ENCODE measurements around the gene PRDM7. TPM values are rescaled to one million over a fixed set of nuclear protein-coding genes. Genes with fewer than 3 reads are reported as not detected.
"Not testable (repeated sequence)": the region's sequence is repeated elsewhere in the genome, so short reads cannot be mapped to it uniquely, and the experiment has no call there.

PRDM7 gene
- total RNA-seq, 2 donors from 2014 or later: not detected

GRCh38 chr16:90094791-90095190, 17.7 kb upstream of the PRDM7 start:
- DNase-seq; H3K9me3 ChIP-seq; H3K4me3 ChIP-seq; H3K27me3 ChIP-seq; H3K36me3 ChIP-seq; intact Hi-C loops (cut with DNase I); H3K4me1 ChIP-seq; H3K27ac ChIP-seq; H3K9ac ChIP-seq (ENCODE audit: low read depth in 2 of 2, low read length in 2 of 2): not testable (repeated sequence)

DNA sequence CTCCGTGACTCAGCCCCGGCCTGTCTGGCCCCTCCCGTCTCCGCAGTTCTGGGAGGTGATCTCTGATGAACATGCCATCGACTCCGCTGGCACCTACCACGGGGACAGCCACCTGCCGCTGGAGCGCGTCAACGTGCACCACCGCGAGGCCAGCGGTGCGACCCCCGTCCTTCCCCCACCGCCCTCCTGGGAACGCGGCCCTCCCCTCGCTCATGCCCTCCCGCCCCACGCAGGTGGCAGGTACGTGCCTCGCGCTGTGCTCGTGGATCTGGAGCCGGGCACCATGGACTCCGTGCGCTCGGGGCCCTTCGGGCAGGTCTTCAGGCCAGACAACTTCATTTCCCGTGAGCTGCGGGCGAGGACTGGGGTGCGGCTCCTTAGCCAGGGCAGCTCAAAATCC, 17.2 kb upstream of the PRDM7 start:
- H3K4me3 ChIP-seq; intact Hi-C loops (cut with DNase I); H3K4me1 ChIP-seq; H3K9me3 ChIP-seq; H3K9ac ChIP-seq (ENCODE audit: low read depth in 2 of 2, low read length in 2 of 2); H3K36me3 ChIP-seq; DNase-seq; H3K27me3 ChIP-seq; H3K27ac ChIP-seq: not testable (repeated sequence)

GRCh38 chr16:90093799-90094198, 16.7 kb upstream of the PRDM7 start:
- intact Hi-C loops (cut with DNase I); DNase-seq: not testable (repeated sequence)

GRCh38 chr16:90092781-90093180, 15.7 kb upstream of the PRDM7 start:
- intact Hi-C loops (cut with DNase I); H3K36me3 ChIP-seq: not testable (repeated sequence)

More at GRCh38 chr16:90093799-90094198, 16.7 kb upstream of the PRDM7 start:
- H3K9ac ChIP-seq (ENCODE audit: low read depth in 2 of 2, low read length in 2 of 2); H3K4me3 ChIP-seq; H3K27ac ChIP-seq; H3K9me3 ChIP-seq; H3K36me3 ChIP-seq; H3K4me1 ChIP-seq; H3K27me3 ChIP-seq: not testable (repeated sequence)

GRCh38 chr16:90084215-90084950, 7.3 kb upstream of the PRDM7 start:
- Histone ChIP-seq H3K27ac (no peak overlapping the region), H3K9ac (ENCODE audit: low read depth in 2 of 2, low read length in 2 of 2) (no peak overlapping the region), H3K9me3 (no peaks in the 10 kb centered on the region), H3K4me3 (no peak overlapping the region), H3K4me1 (no peaks in the 10 kb centered on the region), H3K27me3 (no peaks in the 10 kb centered on the region), H3K36me3 (no peaks in the 10 kb centered on the region)
- TF ChIP-seq, protein P1, sequence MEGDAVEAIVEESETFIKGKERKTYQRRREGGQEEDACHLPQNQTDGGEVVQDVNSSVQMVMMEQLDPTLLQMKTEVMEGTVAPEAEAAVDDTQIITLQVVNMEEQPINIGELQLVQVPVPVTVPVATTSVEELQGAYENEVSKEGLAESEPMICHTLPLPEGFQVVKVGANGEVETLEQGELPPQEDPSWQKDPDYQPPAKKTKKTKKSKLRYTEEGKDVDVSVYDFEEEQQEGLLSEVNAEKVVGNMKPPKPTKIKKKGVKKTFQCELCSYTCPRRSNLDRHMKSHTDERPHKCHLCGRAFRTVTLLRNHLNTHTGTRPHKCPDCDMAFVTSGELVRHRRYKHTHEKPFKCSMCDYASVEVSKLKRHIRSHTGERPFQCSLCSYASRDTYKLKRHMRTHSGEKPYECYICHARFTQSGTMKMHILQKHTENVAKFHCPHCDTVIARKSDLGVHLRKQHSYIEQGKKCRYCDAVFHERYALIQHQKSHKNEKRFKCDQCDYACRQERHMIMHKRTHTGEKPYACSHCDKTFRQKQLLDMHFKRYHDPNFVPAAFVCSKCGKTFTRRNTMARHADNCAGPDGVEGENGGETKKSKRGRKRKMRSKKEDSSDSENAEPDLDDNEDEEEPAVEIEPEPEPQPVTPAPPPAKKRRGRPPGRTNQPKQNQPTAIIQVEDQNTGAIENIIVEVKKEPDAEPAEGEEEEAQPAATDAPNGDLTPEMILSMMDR (IDR thresholded peaks at IDR 0.05): no peak
- no peak for DNase-seq
- intact Hi-C loops (cut with DNase I): no loop called here

More at GRCh38 chr16:90092781-90093180, 15.7 kb upstream of the PRDM7 start:
- H3K9me3 ChIP-seq; H3K4me3 ChIP-seq; H3K27me3 ChIP-seq; DNase-seq; H3K9ac ChIP-seq (ENCODE audit: low read depth in 2 of 2, low read length in 2 of 2); H3K4me1 ChIP-seq; H3K27ac ChIP-seq: not testable (repeated sequence)

DNA sequence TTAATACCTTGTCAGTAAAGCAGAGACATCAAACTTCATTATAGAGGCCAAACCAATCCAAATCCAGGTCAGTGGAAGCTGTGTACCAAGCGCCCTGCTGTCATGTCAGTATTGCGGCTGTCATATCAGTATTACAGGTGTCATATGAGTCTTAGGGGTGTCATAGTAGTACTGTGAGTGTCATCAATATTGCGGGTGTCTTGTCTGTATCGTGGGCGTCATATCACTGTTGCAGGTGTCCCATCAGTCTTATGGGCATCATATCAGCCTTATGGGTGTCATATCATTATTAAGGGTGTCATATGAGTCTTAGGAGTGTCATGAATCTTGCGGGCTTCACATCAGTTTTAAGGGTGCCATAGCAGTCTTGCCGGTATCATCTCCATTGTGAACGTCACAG, 6.0 kb upstream of the PRDM7 start:
- Histone ChIP-seq H3K27ac (no peak overlapping the region), H3K4me1 (no peaks in the 10 kb centered on the region), H3K9ac (ENCODE audit: low read depth in 2 of 2, low read length in 2 of 2) (no peak overlapping the region), H3K27me3 (no peaks in the 10 kb centered on the region), H3K36me3 (no peaks in the 10 kb centered on the region), H3K4me3 (no peak overlapping the region), H3K9me3 (no peaks in the 10 kb centered on the region)
- intact Hi-C loops (cut with DNase I): no loop called here
- no peak for DNase-seq
- TF ChIP-seq, protein P1 (IDR thresholded peaks at IDR 0.05): no peak

DNA sequence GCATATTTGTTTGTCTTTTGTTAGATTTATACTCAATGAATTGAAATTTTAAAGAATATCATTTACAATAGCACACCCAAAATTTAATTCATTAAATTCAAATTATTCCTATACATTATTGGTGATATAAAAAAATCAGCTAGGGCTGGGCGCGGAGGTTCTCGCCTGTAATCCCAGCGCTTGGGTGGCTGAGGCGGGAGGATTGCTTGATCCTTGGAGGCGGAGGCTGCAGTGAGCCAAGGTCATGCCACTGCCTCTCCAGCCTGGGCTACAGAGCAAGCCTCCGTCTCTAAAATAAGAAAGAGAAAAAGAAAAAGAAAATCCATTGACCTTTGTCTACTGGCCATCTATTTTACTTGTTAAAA, 4.5 kb upstream of the PRDM7 start:
- intact Hi-C loops (cut with DNase I): no loop called here
- TF ChIP-seq, protein P1 (IDR thresholded peaks at IDR 0.05): no peak
- no peak for DNase-seq
- Histone ChIP-seq H3K27ac (no peak overlapping the region), H3K4me3 (no peak overlapping the region), H3K27me3 (no peaks in the 10 kb centered on the region), H3K9me3 (no peaks in the 10 kb centered on the region), H3K36me3 (no peaks in the 10 kb centered on the region), H3K9ac (ENCODE audit: low read depth in 2 of 2, low read length in 2 of 2) (no peak overlapping the region), H3K4me1 (no peaks in the 10 kb centered on the region)

Data from colonic mucosa (tissue), 4 donors.